Hematopoietic multipotent progenitor cell treated with erythropoietin and hydrocortisone succinate and interleukin-3 and kit ligand, for 17 days (in vitro differentiated cells): Measurements from ENCODE around the gene LAP3.
"Not testable (repeated sequence)": the region's sequence is repeated elsewhere in the genome, so short reads cannot be mapped to it uniquely, and the experiment has no call there.

Source experiments
- DNase-seq: peaks from one replicate; pipeline ENCODE4 v3.0.0-alpha.2; 2015; ENCODE audit warnings: low spot score

Gene LAP3

DNA sequence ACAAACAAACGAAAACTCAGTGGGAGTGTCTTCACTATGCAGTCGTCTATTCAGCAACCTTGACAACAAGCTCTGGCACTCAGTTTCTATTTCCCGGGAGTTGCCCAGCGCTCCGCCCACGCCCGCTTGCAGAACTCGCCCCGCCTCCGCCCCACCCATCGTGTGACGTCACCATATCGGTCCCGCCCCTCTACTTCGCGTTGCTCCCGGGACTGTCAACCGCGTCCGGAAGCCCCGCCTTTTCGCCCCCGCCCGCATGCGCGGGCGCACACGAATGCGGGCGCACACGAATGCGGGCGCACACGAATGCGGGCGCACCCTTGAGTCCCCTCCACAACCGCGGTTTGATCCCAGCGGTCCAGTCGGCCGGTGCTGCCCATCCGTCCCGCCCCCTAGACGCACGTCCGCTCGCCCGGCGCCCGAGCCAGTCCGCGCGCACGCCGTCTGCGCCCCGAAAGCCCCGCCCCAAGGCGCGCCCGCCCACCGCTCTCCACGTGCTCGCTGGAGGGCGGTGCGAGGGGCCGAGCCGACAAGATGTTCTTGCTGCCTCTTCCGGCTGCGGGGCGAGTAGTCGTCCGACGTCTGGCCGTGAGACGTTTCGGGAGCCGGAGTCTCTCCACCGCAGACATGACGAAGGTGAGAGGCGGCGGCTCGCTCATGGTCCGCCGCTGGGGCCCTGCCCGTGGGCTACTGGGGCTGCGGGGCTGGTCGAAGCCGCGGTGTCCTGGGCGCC is at the start of gene LAP3:
LAP3 (plus strand) TSS at position 267 of the 733 bp plus-strand sequence; CDS start at position 535, 268 bp downstream.
- peak; percentile 96 for DNase-seq

DNA sequence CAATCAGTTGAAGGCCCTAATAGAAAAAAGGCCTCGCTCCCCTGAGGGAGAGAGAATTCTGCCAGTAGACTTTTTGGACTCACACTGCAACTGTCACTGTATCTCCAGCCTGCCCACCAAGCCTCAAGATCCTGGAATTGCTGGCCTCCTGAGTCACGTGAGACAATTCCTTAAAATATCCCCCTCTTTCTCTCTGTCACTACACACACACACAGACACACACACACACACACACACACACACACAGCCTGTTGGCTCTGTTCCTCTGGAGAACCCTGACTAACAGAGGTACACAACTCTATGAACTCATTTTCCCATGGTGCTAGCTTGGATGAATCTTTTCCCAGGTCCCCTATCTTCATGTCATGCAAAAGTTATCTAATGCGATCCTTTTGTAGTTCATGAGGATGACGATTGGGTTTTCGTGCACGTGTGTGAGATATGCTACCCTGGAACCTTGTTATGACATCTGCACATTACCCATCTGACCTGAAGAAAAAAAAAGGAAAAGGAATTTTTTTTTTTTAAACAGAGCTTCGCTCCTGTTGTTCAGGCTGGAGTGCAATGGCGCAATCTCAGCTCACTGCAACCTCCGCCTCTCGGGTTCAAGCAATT is 48.3 kb upstream of the LAP3 start:
- DNase-seq: no peak

DNA sequence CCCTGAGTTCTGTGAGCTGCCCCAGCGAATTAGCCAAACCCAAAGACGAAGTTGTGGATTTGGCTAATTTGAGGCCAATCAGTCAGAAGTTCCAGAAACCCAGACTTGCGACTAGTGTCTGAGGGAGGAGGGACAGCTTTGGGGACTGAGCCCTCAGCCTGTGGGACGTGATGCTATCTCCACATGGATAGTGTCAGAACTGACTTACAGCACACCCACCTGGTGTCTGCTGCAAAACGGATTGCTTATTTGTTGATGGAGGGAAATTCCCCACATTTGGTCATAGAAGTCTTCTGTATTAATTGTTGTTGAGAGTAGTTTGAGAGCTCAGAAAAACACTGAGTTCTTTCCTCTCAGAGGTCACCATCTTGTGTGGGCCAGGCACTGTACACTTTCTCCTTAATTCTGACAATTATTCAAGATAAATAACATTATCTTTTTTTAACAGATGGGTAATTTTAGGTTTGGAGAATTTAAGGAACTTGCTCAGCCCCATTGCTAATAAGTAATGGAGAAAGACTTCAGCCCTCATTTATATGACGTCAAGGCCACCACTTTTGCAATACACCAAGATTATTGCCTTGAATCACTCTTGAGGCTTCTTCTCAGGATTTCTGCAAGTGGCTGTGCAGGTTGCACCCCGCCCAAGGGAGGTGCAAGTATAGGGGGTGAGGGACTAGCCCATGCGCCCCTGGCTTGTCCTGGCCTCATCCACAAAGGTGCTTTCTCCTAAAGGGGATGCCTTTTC is 45.3 kb upstream of the LAP3 start:
- no peak for DNase-seq

DNA sequence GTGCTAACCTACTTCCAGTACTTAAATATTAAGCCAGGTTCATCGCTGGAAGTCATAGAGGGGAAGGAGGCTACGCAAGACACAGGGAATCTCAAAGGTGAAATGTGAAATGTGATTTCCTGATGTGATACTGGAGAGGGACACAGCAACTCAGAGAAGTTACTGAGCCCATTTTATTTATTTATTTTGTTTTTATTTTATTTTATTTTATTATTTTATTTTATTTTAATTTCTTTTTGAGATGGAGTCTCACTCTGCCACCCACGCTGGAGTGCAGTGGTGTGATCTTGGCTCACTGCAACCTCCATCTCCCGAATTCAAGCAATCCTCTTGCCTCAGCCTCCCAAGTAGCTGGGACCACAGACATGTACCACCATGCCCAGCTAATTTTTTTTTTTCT is 42.3 kb upstream of the LAP3 start:
- no peak for DNase-seq

DNA sequence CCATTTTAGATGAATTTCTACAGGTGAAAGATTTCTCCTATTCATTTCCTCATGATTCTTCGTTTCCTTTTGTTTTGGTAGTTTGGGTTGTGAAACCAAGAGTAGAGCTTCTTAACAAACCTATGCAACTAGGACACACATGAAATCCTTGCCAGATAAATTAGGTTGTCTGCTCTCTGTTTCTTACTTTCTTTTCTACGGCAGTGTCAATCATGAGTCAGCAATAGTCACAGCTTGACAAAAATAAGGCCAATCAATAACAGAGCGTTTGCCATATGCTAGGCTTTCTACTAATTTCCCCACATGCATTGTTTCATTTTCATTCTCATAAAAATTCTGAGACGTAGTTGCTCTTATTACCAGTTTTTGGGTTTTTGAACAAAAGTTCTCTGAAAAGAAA is 41.8 kb upstream of the LAP3 start:
- no peak for DNase-seq

DNA sequence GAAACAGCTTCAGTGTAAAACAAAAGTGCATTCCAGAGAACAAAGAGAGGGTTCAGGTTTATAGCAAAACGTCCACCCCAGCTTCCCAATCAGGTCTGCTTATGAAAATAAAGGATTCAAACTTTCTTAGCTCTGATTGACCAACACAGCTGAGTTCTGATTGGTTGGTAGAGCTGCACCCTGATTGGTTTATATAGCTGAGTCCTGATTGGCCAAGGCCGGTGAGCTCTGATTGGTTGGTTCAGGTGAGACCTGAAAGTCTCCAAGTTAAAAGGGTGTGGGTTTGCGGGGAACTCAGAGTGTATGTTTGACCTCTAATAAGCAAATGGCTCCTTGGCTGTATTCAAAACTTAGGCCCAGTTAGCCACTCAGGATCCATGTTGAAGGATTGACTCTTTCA is 41.1 kb upstream of the LAP3 start:
- DNase-seq: no peak

DNA sequence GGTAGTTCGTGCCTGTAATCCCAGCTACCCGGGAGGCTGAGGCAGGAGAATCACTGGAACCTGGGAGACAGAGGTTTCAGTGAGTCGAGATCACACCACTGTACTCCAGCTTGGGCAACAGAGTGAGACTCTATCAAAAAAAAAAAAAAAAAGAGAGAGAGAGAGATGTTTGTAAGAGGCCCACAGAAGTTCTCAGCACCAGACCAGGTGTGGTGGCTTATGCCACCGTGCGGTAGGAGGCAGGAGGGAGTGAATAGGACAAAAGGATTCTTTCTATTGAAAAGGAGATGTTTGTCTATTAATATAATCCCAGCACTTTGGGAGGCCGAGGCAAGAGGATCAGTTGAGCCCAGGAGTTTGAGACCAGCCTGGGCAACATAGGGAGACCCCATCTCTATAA is 39.9 kb upstream of the LAP3 start:
- DNase-seq: not testable (repeated sequence)

DNA sequence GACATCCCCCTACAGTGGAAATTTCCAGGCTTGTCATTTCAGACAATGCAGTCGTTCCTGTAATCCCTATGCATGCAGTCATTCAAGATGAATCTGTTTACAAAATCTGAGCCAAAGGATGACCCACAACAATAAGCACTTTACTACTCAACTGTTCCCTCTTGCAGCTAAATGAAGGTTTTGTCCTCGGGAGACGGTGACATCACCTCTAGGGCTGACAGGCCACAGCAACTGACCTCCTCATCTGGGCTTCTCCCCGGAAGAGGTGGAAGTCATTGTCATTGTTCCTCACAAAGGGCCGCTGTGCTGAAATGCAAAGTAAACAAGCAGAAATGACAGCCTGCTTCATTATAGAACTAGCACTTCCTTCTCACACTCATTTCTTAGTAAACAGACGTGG is 32.8 kb upstream of the LAP3 start:
- DNase-seq: no peak

DNA sequence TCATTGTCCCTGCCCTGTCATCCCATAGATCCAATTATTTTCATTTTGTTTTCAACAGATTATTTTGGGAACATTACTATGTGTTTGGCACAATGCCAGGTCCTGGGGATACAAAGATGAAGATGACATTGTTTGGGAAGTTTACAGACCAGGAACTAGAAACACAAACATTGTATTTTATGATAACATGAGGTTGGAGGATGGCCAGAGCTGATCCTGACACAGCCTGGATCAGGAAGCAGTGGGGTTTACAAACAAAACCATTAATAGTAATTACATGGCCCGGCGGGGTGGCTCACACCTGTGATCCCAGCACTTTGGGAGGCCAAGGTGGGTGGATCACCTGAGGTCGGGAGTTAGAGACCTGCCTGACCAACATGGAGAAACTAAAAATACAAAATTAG is 32.2 kb upstream of the LAP3 start:
- no peak for DNase-seq

DNA sequence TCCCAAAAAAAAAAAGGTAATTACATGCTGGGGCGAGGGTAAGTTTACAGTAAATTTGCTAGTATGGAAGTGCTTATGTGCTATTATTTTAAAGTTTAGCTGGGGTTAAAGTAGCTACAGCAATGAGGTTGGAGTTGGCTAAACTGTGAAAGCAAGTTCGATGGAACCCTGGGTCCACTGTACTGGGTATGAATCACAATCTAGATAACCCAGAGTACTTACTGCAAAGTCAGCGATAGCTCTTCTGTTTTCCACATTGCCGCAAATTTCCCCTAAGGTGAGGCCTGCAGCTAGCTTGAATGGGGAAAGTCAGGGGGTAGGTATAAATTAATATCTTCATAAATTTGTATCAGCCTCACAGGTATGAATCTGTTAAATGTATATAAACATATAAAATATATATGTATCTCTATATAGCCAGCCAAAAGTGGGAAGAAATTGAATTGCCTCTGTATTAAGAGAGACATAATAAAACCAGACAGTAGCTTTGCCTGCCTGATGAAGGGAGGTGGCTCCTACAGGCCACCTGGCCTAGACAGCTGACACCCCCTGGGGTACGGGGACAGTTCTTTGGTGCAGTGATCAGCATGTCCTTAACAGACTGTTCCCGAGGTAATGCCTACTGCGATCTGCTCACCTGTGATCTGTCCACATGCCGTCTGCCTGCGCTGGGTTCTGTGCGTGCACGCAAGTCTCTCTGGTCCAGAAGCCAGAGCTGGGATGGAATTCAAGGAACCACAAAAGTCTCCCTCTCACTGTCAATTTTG is 31.4 kb upstream of the LAP3 start:
- no peak for DNase-seq

DNA sequence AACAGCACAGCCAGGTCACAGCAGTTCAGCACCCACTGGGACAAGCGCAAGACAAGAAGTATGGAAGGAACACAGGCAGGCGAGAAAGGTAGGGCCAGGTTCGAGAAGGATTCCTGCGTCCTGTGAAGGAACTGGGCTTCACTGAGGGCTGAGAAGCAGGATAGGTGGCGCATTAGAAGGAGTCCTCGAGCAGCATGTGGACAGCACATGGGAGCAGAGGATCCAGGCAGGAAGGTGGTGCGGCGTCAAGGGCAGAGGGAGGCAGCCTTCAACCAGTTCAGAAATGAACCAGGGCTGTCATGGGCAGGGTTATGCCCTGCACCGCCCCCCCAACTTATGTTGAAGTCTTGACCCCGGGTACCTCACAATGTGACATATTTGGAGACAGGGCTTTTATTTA is 30.8 kb upstream of the LAP3 start:
- no peak for DNase-seq

DNA sequence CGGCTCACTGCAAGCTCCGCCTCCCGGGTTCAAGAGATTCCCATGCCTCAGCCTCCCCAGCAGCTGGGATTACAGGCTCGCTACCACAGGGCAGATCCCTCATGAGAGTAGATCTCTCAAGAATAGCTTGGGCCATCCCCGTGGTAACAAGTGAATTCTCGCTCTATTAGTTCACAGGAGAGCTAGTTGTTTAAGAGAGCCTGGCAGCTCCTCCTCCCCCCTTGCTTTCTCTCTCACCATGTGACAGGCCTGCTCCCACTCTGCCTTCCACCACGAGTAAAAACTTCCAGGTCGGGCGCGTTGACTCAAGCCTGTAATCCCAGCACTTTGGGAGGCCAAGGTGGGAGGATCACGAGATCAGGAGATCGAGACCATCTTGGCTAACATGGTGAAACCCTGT is 30.3 kb upstream of the LAP3 start:
- DNase-seq: no peak

DNA sequence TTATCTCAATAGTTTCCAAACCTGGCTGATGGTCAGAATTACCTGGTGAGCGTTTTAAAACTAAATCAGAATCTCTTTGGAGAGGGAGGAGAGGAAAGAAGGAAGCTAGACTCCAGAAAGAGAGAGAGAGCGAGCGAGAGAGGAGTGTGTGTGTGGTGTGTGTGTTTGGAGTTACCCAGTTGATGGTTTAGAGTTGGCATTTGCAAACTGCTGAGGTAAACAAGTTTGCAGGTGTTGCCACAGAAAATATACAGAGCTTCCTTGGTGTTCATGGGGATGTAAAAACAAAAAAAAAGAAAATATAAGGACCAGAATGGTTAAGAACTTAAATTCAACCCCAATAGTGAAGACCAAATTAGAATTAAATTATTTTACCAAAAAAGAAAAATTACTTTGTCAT is 26.4 kb upstream of the LAP3 start:
- DNase-seq: no peak

DNA sequence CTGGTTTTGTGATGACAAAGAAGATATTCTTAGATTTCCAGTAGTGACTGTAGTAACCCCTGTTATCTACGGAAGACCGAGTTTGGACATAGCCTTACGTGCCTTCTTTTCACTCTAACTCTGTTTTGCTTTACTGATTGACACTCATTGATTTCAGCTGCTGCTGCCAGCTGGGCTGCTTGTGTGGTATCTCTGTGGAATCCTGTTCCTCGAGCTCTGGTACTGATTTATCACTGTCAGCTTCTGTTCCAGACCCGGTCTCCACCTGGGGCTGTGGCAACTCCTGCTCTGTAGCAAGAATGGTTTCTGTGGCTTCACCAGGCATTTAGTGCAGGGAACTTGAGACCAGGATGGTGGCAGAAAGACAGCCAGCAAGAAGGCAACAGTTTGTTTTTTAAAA is 24.6 kb upstream of the LAP3 start:
- no peak for DNase-seq

DNA sequence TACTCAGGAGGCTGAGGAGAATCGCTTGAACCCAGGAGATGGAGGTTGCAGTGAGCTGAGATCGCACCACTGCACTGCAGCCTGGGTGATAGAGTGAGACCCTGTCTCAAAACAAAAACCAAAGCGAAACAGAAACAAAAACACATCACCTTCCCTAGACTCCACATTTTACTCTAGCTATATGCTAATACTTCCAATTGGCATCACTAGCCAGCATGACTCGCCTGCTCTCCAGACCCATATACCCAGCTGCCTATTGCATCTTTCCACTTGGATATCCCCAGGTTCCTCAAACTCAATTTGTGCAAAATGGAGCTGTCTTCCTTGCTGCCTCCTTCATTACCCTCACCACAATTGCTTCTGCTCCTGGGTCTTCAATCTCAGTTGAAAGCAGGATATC is 22.4 kb upstream of the LAP3 start:
- no peak for DNase-seq

DNA sequence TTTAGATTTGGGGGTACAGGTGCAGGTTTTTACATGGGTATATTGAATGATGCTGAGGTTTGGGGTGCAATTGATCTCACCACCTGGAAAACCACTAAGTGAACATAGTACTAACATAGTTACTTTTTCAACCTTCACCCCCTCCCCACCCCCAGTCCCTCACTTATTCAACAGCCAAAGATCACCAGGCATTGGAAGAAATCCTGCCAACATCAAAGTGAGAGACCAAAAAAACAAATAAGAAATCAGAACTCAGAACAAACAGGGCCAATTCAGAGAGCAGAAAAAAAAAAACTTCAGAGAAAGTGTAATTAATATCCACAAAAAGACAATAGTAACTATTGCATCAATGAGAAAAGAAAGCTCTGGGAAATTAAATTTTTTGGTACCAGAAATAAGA is 20.5 kb upstream of the LAP3 start:
- no peak for DNase-seq

DNA sequence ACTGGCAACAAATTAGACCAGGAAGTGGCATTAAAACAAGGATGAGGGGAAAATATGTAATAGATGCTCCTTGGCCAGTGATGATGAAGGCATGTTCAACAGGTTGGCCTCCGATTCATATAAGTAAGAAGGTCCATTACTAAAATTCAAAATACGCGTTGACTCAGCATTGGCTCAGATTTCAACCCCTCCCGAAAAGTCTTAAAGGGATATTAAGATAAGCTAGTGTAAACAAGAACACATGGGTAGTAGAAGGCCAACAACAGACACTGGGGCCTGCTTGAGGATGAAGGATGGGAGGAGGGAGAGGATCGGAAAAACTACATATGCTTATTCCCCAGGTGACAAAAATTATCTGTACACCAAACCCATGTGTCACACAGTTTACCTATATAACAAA is 19.1 kb upstream of the LAP3 start:
- DNase-seq: no peak

DNA sequence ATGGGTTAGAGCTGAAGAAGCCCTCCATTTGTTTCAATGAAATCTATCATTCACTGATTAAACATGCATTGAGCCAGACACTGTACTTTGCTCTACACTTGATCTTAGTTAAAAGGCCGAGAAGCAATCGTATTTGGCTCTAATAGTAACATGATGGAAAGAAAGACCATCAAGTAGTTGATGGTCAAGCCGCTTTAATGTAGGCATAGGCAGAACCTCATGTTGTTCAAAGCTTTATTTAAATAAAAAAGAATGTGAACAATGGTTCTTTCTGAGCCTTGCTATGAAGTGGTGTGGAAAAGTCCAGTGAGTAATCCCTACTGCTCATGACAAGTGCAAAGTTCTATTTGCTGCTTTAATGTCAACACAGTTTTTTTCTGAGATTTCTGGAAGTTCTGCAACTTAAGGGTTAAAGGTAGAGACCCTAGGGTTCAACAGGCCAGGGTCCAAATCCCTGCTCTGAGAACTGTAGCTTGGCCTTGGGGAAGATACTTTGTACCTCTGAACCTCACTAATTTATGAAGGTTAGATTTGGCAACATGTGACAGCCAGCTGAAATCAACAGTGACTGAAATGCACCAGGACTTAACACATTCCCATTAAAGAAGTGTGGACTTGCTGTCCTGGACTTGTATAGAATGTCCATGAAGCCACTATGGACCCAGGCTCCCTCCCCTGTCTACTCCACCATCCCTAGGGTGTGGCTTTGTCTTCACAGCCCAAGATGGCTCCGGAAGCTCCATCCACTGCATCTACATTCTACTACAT is 17.9 kb upstream of the LAP3 start:
- DNase-seq: no peak

DNA sequence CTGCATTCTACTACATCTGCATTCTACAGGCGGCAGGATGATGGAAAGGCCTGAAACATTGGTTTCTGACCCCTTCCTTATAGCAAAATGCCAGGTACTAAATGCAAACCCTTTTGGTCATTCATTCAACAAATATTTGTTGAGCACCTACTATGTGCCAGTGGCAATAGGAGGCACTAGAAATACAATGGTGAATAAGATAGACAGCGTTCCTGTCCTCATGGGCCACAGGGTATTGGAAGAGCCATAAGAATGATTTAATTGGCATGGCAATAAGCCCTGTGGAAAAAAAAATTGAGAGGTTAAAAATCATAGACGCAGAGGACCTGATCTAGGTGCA is 17.3 kb upstream of the LAP3 start:
- no peak for DNase-seq

DNA sequence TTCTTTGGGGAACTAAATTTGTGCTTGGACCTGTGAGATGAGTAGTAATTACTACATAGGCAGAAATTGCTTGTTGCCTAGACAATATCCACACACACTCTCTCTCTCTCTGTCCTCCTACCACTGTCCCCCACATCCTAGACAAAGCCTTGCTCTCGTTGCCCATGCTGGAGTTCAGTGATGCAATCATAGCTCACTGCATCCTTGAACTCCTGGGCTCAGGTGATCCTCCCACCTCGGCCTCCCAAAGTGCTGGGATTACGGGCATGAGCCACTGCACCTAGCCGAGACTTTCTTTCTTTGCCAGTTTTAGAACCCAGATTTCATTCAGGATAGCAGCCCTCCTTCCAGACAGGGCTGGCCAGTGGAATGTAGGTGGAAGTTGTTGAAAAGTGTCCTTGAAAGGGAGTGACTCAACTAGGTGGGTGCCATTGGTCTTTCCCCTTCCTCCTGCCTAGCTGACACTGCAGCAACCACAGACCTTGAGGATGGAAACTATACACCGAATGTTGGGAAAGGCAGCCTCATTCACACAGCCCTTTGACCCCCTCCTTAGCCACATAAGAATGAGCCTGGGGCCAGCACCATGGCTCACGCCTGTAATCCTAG is 16.8 kb upstream of the LAP3 start:
- DNase-seq: no peak

DNA sequence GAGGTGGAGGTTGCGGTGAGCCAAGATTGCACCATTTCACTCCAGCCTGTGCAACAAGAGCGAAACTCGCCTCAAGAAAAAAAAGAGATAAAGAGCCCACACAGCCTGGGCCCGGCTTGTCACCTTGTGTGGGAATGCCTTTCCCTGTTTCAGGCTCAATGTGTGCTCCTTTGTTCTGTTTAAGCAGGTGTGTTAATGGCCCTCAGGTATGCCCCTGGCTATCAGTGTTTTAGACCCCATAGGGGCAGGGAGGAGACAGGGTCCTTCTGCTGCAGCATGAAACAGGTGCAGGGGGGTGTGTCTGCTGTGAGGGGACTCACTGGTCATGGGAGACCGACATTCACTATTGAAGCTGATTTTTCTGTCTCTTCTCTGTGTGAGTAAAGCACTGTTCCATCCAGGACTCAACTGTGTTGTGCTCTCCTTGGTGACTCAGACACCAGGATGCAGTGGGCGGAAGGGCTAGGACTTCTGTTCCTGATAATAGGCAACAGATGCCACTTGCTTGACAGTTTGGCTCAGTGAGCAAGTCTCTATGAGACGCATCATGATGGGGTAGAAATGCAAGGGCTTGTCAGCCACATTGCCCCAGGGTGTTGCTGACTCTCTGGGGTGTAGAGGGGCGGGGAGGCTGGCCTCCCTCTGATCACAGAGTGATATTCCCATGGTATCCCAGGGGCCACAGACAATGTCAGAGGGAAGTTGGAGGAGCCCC is 15.6 kb upstream of the LAP3 start:
- DNase-seq: no peak
